ENCODE results near the gene STK32C. TPM values are rescaled to one million over a fixed set of nuclear protein-coding genes. Genes with fewer than 3 reads are reported as not detected.
A peak's percentile ranks its signal among the peaks of the same experiment; 100 is the strongest.

Gene STK32C
- total RNA-seq, 1 donor from 2014 or later: 13.6 TPM

GRCh38 chr10:132329565-132330485 lies 22.1 kb upstream of the STK32C start:
- H3K27me3 ChIP-seq (ENCODE audit: insufficient read depth, low read length): no peaks in the 10 kb centered on the region
- H3K4me1 Mint-ChIP-seq (ENCODE audit: low read depth, unreplicated experiment): peaks cover 18% of the 10 kb centered on the region
- peaks cover 59% of the 10 kb centered on the region for H3K79me2 ChIP-seq (ENCODE audit: insufficient read depth, low read length)
- H2AFZ ChIP-seq (ENCODE audit: low read depth, low read length): peak overlapping the region; percentile 8
- TF ChIP-seq CTCF (IDR thresholded peaks at IDR 0.05; ENCODE audit: insufficient read depth, low read depth, low read length) (no peak), EZH2 (IDR thresholded peaks at IDR 0.05; ENCODE audit: insufficient read depth, low read length) (no peak)
- peak overlapping the region; percentile 91 for H3K9ac ChIP-seq (ENCODE audit: low read length)
- H3K4me2 ChIP-seq (ENCODE audit: low read length): peak overlapping the region; percentile 99
- peaks cover 28% of the 10 kb centered on the region for H4K20me1 ChIP-seq (ENCODE audit: insufficient read depth, low read length)
- no peaks in the 10 kb centered on the region for H3K9me3 ChIP-seq (ENCODE audit: insufficient read depth, low read depth, low read length)
- H3K27ac Mint-ChIP-seq (ENCODE audit: unreplicated experiment): peak overlapping the region; percentile 10
- H3K27ac ChIP-seq (ENCODE audit: low read depth, low read length): peak overlapping the region; percentile 28
- no peaks in the 10 kb centered on the region for H3K27me3 Mint-ChIP-seq (ENCODE audit: low read depth, unreplicated experiment)
- peaks cover 2% of the 10 kb centered on the region for H3K36me3 ChIP-seq (ENCODE audit: insufficient read depth, low read length)
- peak; percentile 77 for DNase-seq (ENCODE audit: low read depth)
- H3K36me3 Mint-ChIP-seq (ENCODE audit: low read depth, unreplicated experiment): peaks cover 28% of the 10 kb centered on the region
- peaks cover 6% of the 10 kb centered on the region for H3K9me3 Mint-ChIP-seq (ENCODE audit: unreplicated experiment)
- peak overlapping the region; percentile 96 for H3K4me3 Mint-ChIP-seq (ENCODE audit: unreplicated experiment)
- peak overlapping the region; percentile 96 for H3K4me3 ChIP-seq (ENCODE audit: insufficient read depth, low read depth, low read length)
- H3K4me1 ChIP-seq (ENCODE audit: insufficient read depth, low read length): peaks cover 20% of the 10 kb centered on the region
- FAIRE-seq: no peak

- H3K4me3 ChIP-seq (ENCODE audit: insufficient read depth, low read depth, low read length): no peak overlapping the region
- H3K79me2 ChIP-seq (ENCODE audit: insufficient read depth, low read length): peaks cover 65% of the 10 kb centered on the region
- DNase-seq (ENCODE audit: low read depth) (no peak), FAIRE-seq (no peak)
- no peak overlapping the region for H3K27ac ChIP-seq (ENCODE audit: low read depth, low read length)
- Mint-ChIP-seq H3K4me1 (ENCODE audit: low read depth, unreplicated experiment) (peaks cover 18% of the 10 kb centered on the region), H3K27me3 (ENCODE audit: low read depth, unreplicated experiment) (no peaks in the 10 kb centered on the region), H3K4me3 (ENCODE audit: unreplicated experiment) (peak overlapping the region; percentile 45), H3K27ac (ENCODE audit: unreplicated experiment) (no peak overlapping the region), H3K9me3 (ENCODE audit: unreplicated experiment) (peaks cover 6% of the 10 kb centered on the region), H3K36me3 (ENCODE audit: low read depth, unreplicated experiment) (peaks cover 25% of the 10 kb centered on the region)
- H3K9me3 ChIP-seq (ENCODE audit: insufficient read depth, low read depth, low read length): no peaks in the 10 kb centered on the region
- H3K36me3 ChIP-seq (ENCODE audit: insufficient read depth, low read length): peaks cover 6% of the 10 kb centered on the region
- no peak overlapping the region for H3K9ac ChIP-seq (ENCODE audit: low read length)
- no peak overlapping the region for H2AFZ ChIP-seq (ENCODE audit: low read depth, low read length)
- TF ChIP-seq CTCF (IDR thresholded peaks at IDR 0.05; ENCODE audit: insufficient read depth, low read depth, low read length) (no peak), EZH2 (IDR thresholded peaks at IDR 0.05; ENCODE audit: insufficient read depth, low read length) (no peak)
- peaks cover 34% of the 10 kb centered on the region for H4K20me1 ChIP-seq (ENCODE audit: insufficient read depth, low read length)
- no peaks in the 10 kb centered on the region for H3K27me3 ChIP-seq (ENCODE audit: insufficient read depth, low read length)
- peaks cover 20% of the 10 kb centered on the region for H3K4me1 ChIP-seq (ENCODE audit: insufficient read depth, low read length)
- peak overlapping the region; percentile 99 for H3K4me2 ChIP-seq (ENCODE audit: low read length)
These were observed 21.0 kb upstream of the STK32C start for GRCh38 chr10:132328738-132329137.

GRCh38 chr10:132328106-132328505 lies 20.4 kb upstream of the STK32C start:
- Histone ChIP-seq H3K4me3 (ENCODE audit: insufficient read depth, low read depth, low read length) (no peak overlapping the region), H2AFZ (ENCODE audit: low read depth, low read length) (no peak overlapping the region), H3K9me3 (ENCODE audit: insufficient read depth, low read depth, low read length) (no peaks in the 10 kb centered on the region), H3K9ac (ENCODE audit: low read length) (no peak overlapping the region), H3K27ac (ENCODE audit: low read depth, low read length) (no peak overlapping the region), H3K79me2 (ENCODE audit: insufficient read depth, low read length) (peaks cover 67% of the 10 kb centered on the region), H3K36me3 (ENCODE audit: insufficient read depth, low read length) (peaks cover 6% of the 10 kb centered on the region), H3K4me2 (ENCODE audit: low read length) (no peak overlapping the region), H3K27me3 (ENCODE audit: insufficient read depth, low read length) (no peaks in the 10 kb centered on the region), H4K20me1 (ENCODE audit: insufficient read depth, low read length) (peaks cover 36% of the 10 kb centered on the region), H3K4me1 (ENCODE audit: insufficient read depth, low read length) (peaks cover 20% of the 10 kb centered on the region)
- Mint-ChIP-seq H3K36me3 (ENCODE audit: low read depth, unreplicated experiment) (peaks cover 25% of the 10 kb centered on the region), H3K4me3 (ENCODE audit: unreplicated experiment) (no peak overlapping the region), H3K9me3 (ENCODE audit: unreplicated experiment) (peaks cover 6% of the 10 kb centered on the region), H3K4me1 (ENCODE audit: low read depth, unreplicated experiment) (peaks cover 19% of the 10 kb centered on the region), H3K27ac (ENCODE audit: unreplicated experiment) (no peak overlapping the region), H3K27me3 (ENCODE audit: low read depth, unreplicated experiment) (no peaks in the 10 kb centered on the region)
- TF ChIP-seq EZH2 (IDR thresholded peaks at IDR 0.05; ENCODE audit: insufficient read depth, low read length) (no peak), CTCF (IDR thresholded peaks at IDR 0.05; ENCODE audit: insufficient read depth, low read depth, low read length) (no peak)
- no peak for FAIRE-seq
- DNase-seq (ENCODE audit: low read depth): no peak
